GM19468 (cell line): ENCODE data around the gene ADGRV1.
"Not testable (repeated sequence)": the region's sequence is repeated elsewhere in the genome, so short reads cannot be mapped to it uniquely, and the experiment has no call there.

Experiments used
- ATAC-seq: cut with Tn5 transposase; IDR thresholded peaks from one replicate; pipeline ENCODE4 v1.9.1; 2021; ENCODE audit warnings: mild to moderate bottlenecking, moderate library complexity, moderate number of reproducible peaks; ENCODE audit not compliant: unreplicated experiment; ENCODE audit errors: extremely low read depth

ADGRV1 gene

GRCh38 chr5:90638878-90639277 is 80.3 kb downstream of the ADGRV1 start:
- ATAC-seq, result no peak

- no peak for ATAC-seq
Observed at GRCh38 chr5:90640484-90641059, 82.0 kb downstream of the ADGRV1 start.

GRCh38 chr5:90641528-90641927 is 82.9 kb downstream of the ADGRV1 start:
- ATAC-seq, result no peak

- no peak for ATAC-seq
Observed at GRCh38 chr5:90642706-90643229, 84.2 kb downstream of the ADGRV1 start.

GRCh38 chr5:90644132-90644531 is 85.5 kb downstream of the ADGRV1 start:
- no peak for ATAC-seq

- no peak for ATAC-seq
Observed at GRCh38 chr5:90645024-90645610, 86.5 kb downstream of the ADGRV1 start.

- no peak for ATAC-seq
Observed at GRCh38 chr5:90650767-90651166, 92.2 kb downstream of the ADGRV1 start.

GRCh38 chr5:90654215-90654614 is 95.6 kb downstream of the ADGRV1 start:
- no peak for ATAC-seq

- no peak for ATAC-seq
Observed at GRCh38 chr5:90655423-90655822, 96.8 kb downstream of the ADGRV1 start.

GRCh38 chr5:90657030-90657429 is 98.4 kb downstream of the ADGRV1 start:
- no peak for ATAC-seq

GRCh38 chr5:90657788-90658187 is 99.2 kb downstream of the ADGRV1 start:
- no peak for ATAC-seq

- ATAC-seq, result no peak
Observed at GRCh38 chr5:90658620-90659019, 100.0 kb downstream of the ADGRV1 start.

- ATAC-seq, result not testable (repeated sequence)
Observed at GRCh38 chr5:90668079-90668565, 109.5 kb downstream of the ADGRV1 start.

GRCh38 chr5:90675222-90675621 is 116.6 kb downstream of the ADGRV1 start:
- no peak for ATAC-seq

GRCh38 chr5:90680921-90681563 is 122.4 kb downstream of the ADGRV1 start:
- no peak for ATAC-seq

GRCh38 chr5:90682278-90682677 is 123.7 kb downstream of the ADGRV1 start:
- ATAC-seq, result no peak

GRCh38 chr5:90685425-90686022 is 126.9 kb downstream of the ADGRV1 start:
- ATAC-seq, result no peak

- not testable (repeated sequence) for ATAC-seq
Observed at GRCh38 chr5:90686363-90686762, 127.8 kb downstream of the ADGRV1 start.

- ATAC-seq, result not testable (repeated sequence)
Observed at GRCh38 chr5:90687458-90687857, 128.9 kb downstream of the ADGRV1 start.

GRCh38 chr5:90689064-90689463 is 130.5 kb downstream of the ADGRV1 start:
- ATAC-seq, result no peak

GRCh38 chr5:90690307-90690706 is 131.7 kb downstream of the ADGRV1 start:
- ATAC-seq, result no peak
